ENCODE measurements around the gene OR6S1. TPM values are rescaled to one million over a fixed set of nuclear protein-coding genes. Genes with fewer than 3 reads are reported as not detected.

The OR6S1 gene
- total RNA-seq, 2 experiments from 2014 or later = not detected

DNA sequence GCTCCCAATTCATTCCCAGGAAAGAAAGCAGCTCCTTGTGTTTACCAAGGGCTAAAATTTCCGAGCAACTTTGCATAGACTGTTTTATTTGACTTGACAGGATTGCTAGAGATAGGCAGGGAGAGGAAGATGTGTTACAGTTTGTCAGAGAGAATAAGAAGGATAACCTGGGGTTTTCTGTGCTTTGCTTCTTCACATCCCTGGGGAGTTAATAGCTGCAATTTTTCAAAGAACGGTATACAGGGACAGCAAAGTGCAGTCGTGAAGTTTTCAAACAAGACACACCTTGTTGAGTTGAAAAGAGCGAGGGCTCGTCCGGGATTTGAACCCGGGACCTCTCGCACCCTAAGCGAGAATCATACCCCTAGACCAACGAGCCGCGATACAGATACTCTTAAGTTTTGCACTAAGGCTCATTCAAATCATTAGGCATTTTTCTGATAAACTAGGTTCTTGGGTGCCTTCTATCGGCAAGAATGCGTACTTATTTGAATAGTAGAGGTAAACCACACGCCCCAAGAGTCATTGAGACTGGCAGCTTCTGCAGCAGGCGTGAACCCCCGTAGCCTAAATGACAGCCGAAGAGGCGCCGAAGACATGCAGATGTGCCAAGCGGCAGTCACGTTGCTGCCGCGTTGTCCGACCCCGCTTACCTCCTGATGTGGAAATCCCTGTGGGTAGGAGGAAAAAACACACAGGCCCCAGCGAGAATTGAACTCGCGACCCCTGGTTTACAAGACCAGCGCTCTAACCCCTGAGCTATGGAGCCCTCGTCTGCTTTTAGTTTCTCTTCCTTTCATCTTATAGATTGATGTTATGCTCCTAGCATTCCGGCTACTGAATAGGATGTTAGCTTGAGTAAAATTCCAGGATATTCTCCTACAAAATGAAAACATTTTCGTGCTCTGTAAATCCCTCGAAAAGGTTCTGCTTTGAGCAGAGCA lies 28.1 kb downstream of the OR6S1 start:
- H3K36me3 Mint-ChIP-seq (ENCODE audit: low read depth) = no peaks in the 10 kb centered on the region
- TF ChIP-seq, protein P1, sequence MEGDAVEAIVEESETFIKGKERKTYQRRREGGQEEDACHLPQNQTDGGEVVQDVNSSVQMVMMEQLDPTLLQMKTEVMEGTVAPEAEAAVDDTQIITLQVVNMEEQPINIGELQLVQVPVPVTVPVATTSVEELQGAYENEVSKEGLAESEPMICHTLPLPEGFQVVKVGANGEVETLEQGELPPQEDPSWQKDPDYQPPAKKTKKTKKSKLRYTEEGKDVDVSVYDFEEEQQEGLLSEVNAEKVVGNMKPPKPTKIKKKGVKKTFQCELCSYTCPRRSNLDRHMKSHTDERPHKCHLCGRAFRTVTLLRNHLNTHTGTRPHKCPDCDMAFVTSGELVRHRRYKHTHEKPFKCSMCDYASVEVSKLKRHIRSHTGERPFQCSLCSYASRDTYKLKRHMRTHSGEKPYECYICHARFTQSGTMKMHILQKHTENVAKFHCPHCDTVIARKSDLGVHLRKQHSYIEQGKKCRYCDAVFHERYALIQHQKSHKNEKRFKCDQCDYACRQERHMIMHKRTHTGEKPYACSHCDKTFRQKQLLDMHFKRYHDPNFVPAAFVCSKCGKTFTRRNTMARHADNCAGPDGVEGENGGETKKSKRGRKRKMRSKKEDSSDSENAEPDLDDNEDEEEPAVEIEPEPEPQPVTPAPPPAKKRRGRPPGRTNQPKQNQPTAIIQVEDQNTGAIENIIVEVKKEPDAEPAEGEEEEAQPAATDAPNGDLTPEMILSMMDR (IDR thresholded peaks at IDR 0.05) = peak; percentile 55
- Histone ChIP-seq H3K4me1 (ENCODE audit: insufficient read depth, low read length) (peaks cover 37% of the 10 kb centered on the region), H3K27ac (ENCODE audit: low read depth in 1 of 2, low read length in 2 of 2) (peak overlapping the region in 1 of 2 donors; percentile 43), H3K9me3 (ENCODE audit: control insufficient read depth in 1 of 2, insufficient read depth in 1 of 2, low read length in 2 of 2) (no peaks in the 10 kb centered on the region), H3K36me3 (ENCODE audit: insufficient read depth, low read length) (no peaks in the 10 kb centered on the region), H3K4me3 (ENCODE audit: low read length) (peak overlapping the region; percentile 64), H3K27me3 (ENCODE audit: control insufficient read depth in 1 of 2, insufficient read depth in 2 of 2, low read length in 2 of 2) (no peaks in the 10 kb centered on the region)
- no peak overlapping the region for H3K27ac Mint-ChIP-seq
- POLR2A ChIA-PET = interaction anchor here (1.0 to 3.5 kb wide), 15 partner anchors 9 to 285 kb away, joined by 3 to 61 read pairs (median 8); partner anchors contain the start of genes APEX1, CCNB1IP1, OSGEP and PARP2
- H3K4me1 Mint-ChIP-seq (ENCODE audit: low read depth) = no peaks in the 10 kb centered on the region
- CTCF ChIA-PET = interaction anchor here (0.7 to 2.9 kb wide), 17 partner anchors 9 to 286 kb away, joined by 3 to 15 read pairs (median 4); partner anchors contain the start of genes APEX1 and RNASE4
- intact Hi-C loops (cut with DNase I, micrococcal nuclease) = loop anchor here (1.0 to 5.0 kb wide), 8 partner anchors 17 to 271 kb away; partner anchors contain the start of genes PARP2 (in 1 of the 2), RNASE4 (in 1 of the 2) and TEP1 (in 1 of the 2)
- ATAC-seq (ENCODE audit: poor library complexity) (peak; percentile 83), DNase-seq (peak; percentile 65 to 95 (median 78))
- H3K9me3 Mint-ChIP-seq = no peaks in the 10 kb centered on the region
- peaks cover 7% of the 10 kb centered on the region for H3K27me3 Mint-ChIP-seq
- no peak overlapping the region for H3K4me3 Mint-ChIP-seq

DNA sequence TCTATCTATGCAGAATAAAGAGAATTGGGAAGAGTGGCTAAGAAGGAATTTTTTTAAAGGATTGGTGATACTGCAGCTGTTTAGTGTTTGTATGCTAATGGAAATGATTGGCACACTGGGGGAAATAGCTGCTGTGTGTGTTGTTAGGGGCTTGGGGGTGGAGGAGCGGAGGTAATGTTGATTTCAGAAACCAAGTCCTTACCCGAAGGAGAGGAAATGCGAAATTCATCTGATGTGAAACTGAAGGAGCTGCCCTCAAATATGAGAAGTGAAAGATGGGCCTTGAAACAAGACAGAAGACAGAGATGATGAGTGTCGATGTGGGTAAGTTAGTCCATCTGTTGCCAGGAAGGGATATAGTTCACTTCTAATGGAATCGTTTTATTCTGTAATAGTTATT lies 29.1 kb downstream of the OR6S1 start:
- ATAC-seq (ENCODE audit: poor library complexity) = no peak
- H3K36me3 Mint-ChIP-seq (ENCODE audit: low read depth) = no peaks in the 10 kb centered on the region
- H3K9me3 ChIP-seq (ENCODE audit: control insufficient read depth in 1 of 2, insufficient read depth in 1 of 2, low read length in 2 of 2) = no peaks in the 10 kb centered on the region
- no peaks in the 10 kb centered on the region for H3K4me1 Mint-ChIP-seq (ENCODE audit: low read depth)
- H3K4me1 ChIP-seq (ENCODE audit: insufficient read depth, low read length) = peaks cover 37% of the 10 kb centered on the region
- POLR2A ChIA-PET = interaction anchor here (0.8 to 3.5 kb wide), 10 partner anchors 14 to 280 kb away, joined by 3 to 61 read pairs (median 10); partner anchors contain the start of genes APEX1, CCNB1IP1, OSGEP and PARP2
- H3K27me3 Mint-ChIP-seq = no peaks in the 10 kb centered on the region
- H3K27ac Mint-ChIP-seq = no peak overlapping the region
- intact Hi-C loops (cut with DNase I, micrococcal nuclease) = loop anchor here (2.0 to 5.0 kb wide), 4 partner anchors 78 to 270 kb away; partner anchors contain the start of genes PARP2 (in 1 of the 2) and TEP1 (in 1 of the 2)
- H3K9me3 Mint-ChIP-seq = no peaks in the 10 kb centered on the region
- peak in 3 of 14 experiments; percentile 33 to 53 (median 47) for DNase-seq
- TF ChIP-seq, protein P1 (IDR thresholded peaks at IDR 0.05) = no peak
- H3K27me3 ChIP-seq (ENCODE audit: control insufficient read depth in 1 of 2, insufficient read depth in 2 of 2, low read length in 2 of 2) = no peaks in the 10 kb centered on the region
- H3K27ac ChIP-seq (ENCODE audit: low read depth in 1 of 2, low read length in 2 of 2) = peak overlapping the region in 1 of 2 donors; percentile 41
- CTCF ChIA-PET = interaction anchor here (0.7 to 2.9 kb wide), 6 partner anchors 19 to 285 kb away, joined by 3 to 15 read pairs (median 13); partner anchors contain the start of genes APEX1 and RNASE4
- H3K36me3 ChIP-seq (ENCODE audit: insufficient read depth, low read length) = no peaks in the 10 kb centered on the region
- H3K4me3 Mint-ChIP-seq = no peak overlapping the region
- no peak overlapping the region for H3K4me3 ChIP-seq (ENCODE audit: low read length)

DNA sequence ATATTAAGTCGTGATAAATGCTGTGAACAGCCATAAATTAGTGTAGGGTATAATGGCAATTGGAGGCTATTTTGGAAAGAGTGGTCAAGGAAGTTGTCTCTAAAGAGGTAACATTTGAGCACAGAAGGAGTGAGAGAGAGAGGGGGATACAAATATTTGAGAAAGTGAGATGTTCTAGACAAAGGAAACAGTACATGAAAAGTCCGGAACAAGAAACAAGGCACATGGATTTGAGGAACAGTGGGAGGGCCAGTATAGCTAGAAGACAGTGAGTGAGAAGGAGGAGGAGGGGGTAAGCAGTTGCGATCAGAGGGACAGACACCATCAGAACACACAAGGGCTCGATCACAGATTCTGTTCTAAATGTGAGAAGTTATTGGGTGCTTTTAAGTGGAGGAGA lies 30.2 kb downstream of the OR6S1 start:
- ChIA-PET POLR2A (interaction anchor here (1.4 to 2.8 kb wide), 5 partner anchors 11 to 283 kb away, joined by 3 to 19 read pairs (median 8); partner anchors contain the start of genes APEX1, OSGEP, PARP2 and PIP4P1), CTCF (interaction anchor here (1.8 to 2.8 kb wide), 2 partner anchors 80 to 196 kb away, joined by 12 to 14 read pairs; no protein-coding TSS in a partner anchor)
- H3K27ac ChIP-seq (ENCODE audit: low read depth in 1 of 2, low read length in 2 of 2) = no peak overlapping the region

More for the DNA sequence above, 30.2 kb downstream of the OR6S1 start:
- no peaks in the 10 kb centered on the region for H3K9me3 Mint-ChIP-seq
- H3K36me3 Mint-ChIP-seq (ENCODE audit: low read depth) = no peaks in the 10 kb centered on the region
- H3K4me1 Mint-ChIP-seq (ENCODE audit: low read depth) = no peaks in the 10 kb centered on the region
- H3K4me3 Mint-ChIP-seq = no peak overlapping the region
- no peaks in the 10 kb centered on the region for H3K36me3 ChIP-seq (ENCODE audit: insufficient read depth, low read length)
- no peaks in the 10 kb centered on the region for H3K9me3 ChIP-seq (ENCODE audit: control insufficient read depth in 1 of 2, insufficient read depth in 1 of 2, low read length in 2 of 2)
- no peak overlapping the region for H3K27ac Mint-ChIP-seq
- H3K4me1 ChIP-seq (ENCODE audit: insufficient read depth, low read length) = peaks cover 37% of the 10 kb centered on the region
- TF ChIP-seq, protein P1 (IDR thresholded peaks at IDR 0.05) = no peak
- H3K27me3 Mint-ChIP-seq = no peaks in the 10 kb centered on the region
- intact Hi-C loops (cut with DNase I, micrococcal nuclease) = loop anchor here (5.0 kb wide), 2 partner anchors 79 to 269 kb away; partner anchors contain the start of gene PARP2 (in 1 of the 2)
- DNase-seq (no peak), ATAC-seq (ENCODE audit: poor library complexity) (no peak)
- no peaks in the 10 kb centered on the region for H3K27me3 ChIP-seq (ENCODE audit: control insufficient read depth in 1 of 2, insufficient read depth in 2 of 2, low read length in 2 of 2)
- H3K4me3 ChIP-seq (ENCODE audit: low read length) = no peak overlapping the region
